Stimulated activated memory B cell treated with anti-CD40 and anti-IgM and Interleukin-4, amounts not matched to agents 10 μg/mL and 1 μg/mL and 100 μg/mL, for 72 hours (primary cell): ENCODE measurements around the gene ITLN1.

Experiments used
- ATAC-seq: fragments of 150-1000 bp; cut with Tn5 transposase; 2 replicates; pipeline ENCODE4 v1.10.0; 2021
- H3K27ac Mint-ChIP-seq: one replicate; pipeline ENCODE4 v1.8.0; 2022; ENCODE audit warnings: mild to moderate bottlenecking, mixed read lengths
- H3K27me3 Mint-ChIP-seq: one replicate; pipeline ENCODE4 v1.8.0; 2022; ENCODE audit warnings: mixed read lengths
- H3K36me3 Mint-ChIP-seq: one replicate; pipeline ENCODE4 v1.8.0; 2022; ENCODE audit warnings: mixed read lengths
- H3K4me1 Mint-ChIP-seq: one replicate; pipeline ENCODE4 v1.8.0; 2022; ENCODE audit warnings: mixed read lengths
- H3K4me3 Mint-ChIP-seq: one replicate; pipeline ENCODE4 v1.8.0; 2022; ENCODE audit warnings: mild to moderate bottlenecking, moderate library complexity, mixed read lengths
- H3K9me3 Mint-ChIP-seq: one replicate; pipeline ENCODE4 v1.8.0; 2022; ENCODE audit warnings: mixed read lengths

The ITLN1 gene

GRCh38 chr1:160866695-160867260, 18.2 kb downstream of the ITLN1 start:
- ATAC-seq, result no peak
- Mint-ChIP-seq H3K27ac (no peak overlapping the region), H3K9me3 (no peaks in the 10 kb centered on the region), H3K4me3 (no peak overlapping the region), H3K36me3 (no peaks in the 10 kb centered on the region), H3K27me3 (no peaks in the 10 kb centered on the region), H3K4me1 (peaks cover 32% of the 10 kb centered on the region)

- no peak for ATAC-seq
- H3K36me3 Mint-ChIP-seq, result no peaks in the 10 kb centered on the region
- no peaks in the 10 kb centered on the region for H3K9me3 Mint-ChIP-seq
- no peak overlapping the region for H3K27ac Mint-ChIP-seq
- no peak overlapping the region for H3K4me3 Mint-ChIP-seq
- peaks cover 32% of the 10 kb centered on the region for H3K4me1 Mint-ChIP-seq
- peaks cover 3% of the 10 kb centered on the region for H3K27me3 Mint-ChIP-seq
Observed at GRCh38 chr1:160866001-160866694, 18.8 kb downstream of the ITLN1 start.

- H3K36me3 Mint-ChIP-seq, result no peaks in the 10 kb centered on the region
- peaks cover 32% of the 10 kb centered on the region for H3K4me1 Mint-ChIP-seq
- no peak overlapping the region for H3K27ac Mint-ChIP-seq
- H3K4me3 Mint-ChIP-seq, result no peak overlapping the region
- ATAC-seq, result no peak
- H3K9me3 Mint-ChIP-seq, result no peaks in the 10 kb centered on the region
- H3K27me3 Mint-ChIP-seq, result peaks cover 10% of the 10 kb centered on the region
Observed at GRCh38 chr1:160865337-160865736, 19.6 kb downstream of the ITLN1 start.

GRCh38 chr1:160864173-160864572, 20.8 kb downstream of the ITLN1 start:
- H3K27me3 Mint-ChIP-seq, result peaks cover 10% of the 10 kb centered on the region
- no peaks in the 10 kb centered on the region for H3K36me3 Mint-ChIP-seq
- H3K4me1 Mint-ChIP-seq, result peaks cover 32% of the 10 kb centered on the region
- no peak for ATAC-seq
- no peaks in the 10 kb centered on the region for H3K9me3 Mint-ChIP-seq
- no peak overlapping the region for H3K27ac Mint-ChIP-seq
- no peak overlapping the region for H3K4me3 Mint-ChIP-seq

GRCh38 chr1:160863774-160864131, 21.2 kb downstream of the ITLN1 start:
- Mint-ChIP-seq H3K27me3 (peaks cover 10% of the 10 kb centered on the region), H3K27ac (peak overlapping the region; percentile 3), H3K4me1 (peaks cover 32% of the 10 kb centered on the region), H3K4me3 (no peak overlapping the region), H3K9me3 (no peaks in the 10 kb centered on the region), H3K36me3 (no peaks in the 10 kb centered on the region)
- ATAC-seq, result peak; percentile 40

- peak overlapping the region; percentile 18 for H3K27ac Mint-ChIP-seq
- peaks cover 10% of the 10 kb centered on the region for H3K27me3 Mint-ChIP-seq
- no peak for ATAC-seq
- no peaks in the 10 kb centered on the region for H3K9me3 Mint-ChIP-seq
- no peak overlapping the region for H3K4me3 Mint-ChIP-seq
- no peaks in the 10 kb centered on the region for H3K36me3 Mint-ChIP-seq
- peaks cover 31% of the 10 kb centered on the region for H3K4me1 Mint-ChIP-seq
Observed at GRCh38 chr1:160863061-160863773, 21.8 kb downstream of the ITLN1 start.

GRCh38 chr1:160862203-160863060, 22.5 kb downstream of the ITLN1 start, which contains the start of gene CD244:
Gene CD244, minus strand, starts transcription at chr1:160862887. Its CDS starts 210 bp downstream, at chr1:160862677.
- no peaks in the 10 kb centered on the region for H3K9me3 Mint-ChIP-seq
- peak; percentile 82 for ATAC-seq
- H3K36me3 Mint-ChIP-seq, result no peaks in the 10 kb centered on the region
- peak within 1 kb of the TSS; percentile 18 for H3K27ac Mint-ChIP-seq
- H3K4me1 Mint-ChIP-seq, result peaks cover 24% of the 10 kb centered on the region
- peaks cover 10% of the 10 kb centered on the region for H3K27me3 Mint-ChIP-seq
- no peak within 1 kb of the TSS for H3K4me3 Mint-ChIP-seq

- H3K27me3 Mint-ChIP-seq, result peaks cover 10% of the 10 kb centered on the region
- no peak overlapping the region for H3K4me3 Mint-ChIP-seq
- H3K36me3 Mint-ChIP-seq, result no peaks in the 10 kb centered on the region
- H3K9me3 Mint-ChIP-seq, result no peaks in the 10 kb centered on the region
- no peak for ATAC-seq
- H3K27ac Mint-ChIP-seq, result no peak overlapping the region
- peaks cover 24% of the 10 kb centered on the region for H3K4me1 Mint-ChIP-seq
Observed at GRCh38 chr1:160860840-160861505, 24.0 kb downstream of the ITLN1 start.

GRCh38 chr1:160859166-160859565, 25.8 kb downstream of the ITLN1 start:
- Mint-ChIP-seq H3K27me3 (peaks cover 10% of the 10 kb centered on the region), H3K27ac (no peak overlapping the region), H3K4me1 (peaks cover 21% of the 10 kb centered on the region), H3K9me3 (no peaks in the 10 kb centered on the region), H3K4me3 (no peak overlapping the region), H3K36me3 (no peaks in the 10 kb centered on the region)
- ATAC-seq, result no peak

- Mint-ChIP-seq H3K36me3 (no peaks in the 10 kb centered on the region), H3K4me3 (no peak overlapping the region), H3K9me3 (no peaks in the 10 kb centered on the region), H3K4me1 (peaks cover 15% of the 10 kb centered on the region), H3K27me3 (peaks cover 10% of the 10 kb centered on the region), H3K27ac (no peak overlapping the region)
- ATAC-seq, result no peak
Observed at GRCh38 chr1:160858507-160858906, 26.5 kb downstream of the ITLN1 start.

- Mint-ChIP-seq H3K4me3 (no peak overlapping the region), H3K4me1 (peaks cover 12% of the 10 kb centered on the region), H3K27me3 (peaks cover 10% of the 10 kb centered on the region), H3K36me3 (no peaks in the 10 kb centered on the region), H3K9me3 (no peaks in the 10 kb centered on the region), H3K27ac (no peak overlapping the region)
- no peak for ATAC-seq
Observed at GRCh38 chr1:160858097-160858496, 26.9 kb downstream of the ITLN1 start.

- Mint-ChIP-seq H3K4me1 (no peaks in the 10 kb centered on the region), H3K4me3 (no peak overlapping the region), H3K36me3 (no peaks in the 10 kb centered on the region), H3K27me3 (no peaks in the 10 kb centered on the region), H3K27ac (no peak overlapping the region), H3K9me3 (no peaks in the 10 kb centered on the region)
- ATAC-seq, result no peak
Observed at GRCh38 chr1:160855181-160855981, 29.6 kb downstream of the ITLN1 start.

GRCh38 chr1:160853754-160854153, 31.2 kb downstream of the ITLN1 start:
- Mint-ChIP-seq H3K27ac (no peak overlapping the region), H3K4me3 (no peak overlapping the region), H3K9me3 (no peaks in the 10 kb centered on the region), H3K4me1 (no peaks in the 10 kb centered on the region), H3K36me3 (no peaks in the 10 kb centered on the region), H3K27me3 (no peaks in the 10 kb centered on the region)
- no peak for ATAC-seq

- no peak for ATAC-seq
- no peaks in the 10 kb centered on the region for H3K4me1 Mint-ChIP-seq
- H3K27ac Mint-ChIP-seq, result no peak overlapping the region
- no peaks in the 10 kb centered on the region for H3K36me3 Mint-ChIP-seq
- no peaks in the 10 kb centered on the region for H3K9me3 Mint-ChIP-seq
- H3K27me3 Mint-ChIP-seq, result peaks cover 2% of the 10 kb centered on the region
- no peak overlapping the region for H3K4me3 Mint-ChIP-seq
Observed at GRCh38 chr1:160853014-160853413, 32.0 kb downstream of the ITLN1 start.
